Inferior parietal cortex (tissue), 1 donor: ENCODE results near the gene NOS1.
A peak's percentile ranks its signal among the peaks of the same experiment; 100 is the strongest.
"Not testable (repeated sequence)": the region's sequence is repeated elsewhere in the genome, so short reads cannot be mapped to it uniquely, and the experiment has no call there.

Experiments
- DNase-seq: peaks from one replicate; pipeline ENCODE4 v3.0.0-alpha.2; 2016; ENCODE audit errors: extremely low spot score

Gene NOS1

GRCh38 chr12:117262749-117263148 is 98.7 kb downstream of the NOS1 start:
- no peak for DNase-seq

GRCh38 chr12:117261247-117261646 is 100.2 kb downstream of the NOS1 start:
- no peak for DNase-seq

GRCh38 chr12:117255386-117255785 is 106.0 kb downstream of the NOS1 start:
- no peak for DNase-seq

- DNase-seq, result no peak
Measured at GRCh38 chr12:117243488-117243887, 117.9 kb downstream of the NOS1 start.

GRCh38 chr12:117241697-117242096 is 119.7 kb downstream of the NOS1 start:
- DNase-seq, result no peak

- no peak for DNase-seq
Measured at GRCh38 chr12:117240081-117240755, 121.2 kb downstream of the NOS1 start.

GRCh38 chr12:117236456-117237001 is 124.9 kb downstream of the NOS1 start:
- DNase-seq, result peak; percentile 84

- DNase-seq, result no peak
Measured at GRCh38 chr12:117235261-117235660, 126.2 kb downstream of the NOS1 start.

- DNase-seq, result no peak
Measured at GRCh38 chr12:117234441-117234840, 127.0 kb downstream of the NOS1 start.

- DNase-seq, result no peak
Measured at GRCh38 chr12:117231750-117232149, 129.7 kb downstream of the NOS1 start.

GRCh38 chr12:117228239-117228638 is 133.2 kb downstream of the NOS1 start:
- no peak for DNase-seq

- DNase-seq, result no peak
Measured at GRCh38 chr12:117227000-117227653, 134.3 kb downstream of the NOS1 start.

- no peak for DNase-seq
Measured at GRCh38 chr12:117226505-117226904, 134.9 kb downstream of the NOS1 start.

- no peak for DNase-seq
Measured at GRCh38 chr12:117225179-117225578, 136.2 kb downstream of the NOS1 start.

GRCh38 chr12:117220947-117221346 is 140.5 kb downstream of the NOS1 start:
- not testable (repeated sequence) for DNase-seq

- DNase-seq, result no peak
Measured at GRCh38 chr12:117218149-117218548, 143.3 kb downstream of the NOS1 start.

- DNase-seq, result no peak
Measured at GRCh38 chr12:117216686-117217085, 144.7 kb downstream of the NOS1 start.

- no peak for DNase-seq
Measured at GRCh38 chr12:117214797-117215196, 146.6 kb downstream of the NOS1 start.

GRCh38 chr12:117213295-117213808 is 148.1 kb downstream of the NOS1 start:
- no peak for DNase-seq

- peak; percentile 91 for DNase-seq
Measured at GRCh38 chr12:117212563-117213190, 148.7 kb downstream of the NOS1 start.

- no peak for DNase-seq
Measured at GRCh38 chr12:117210266-117210918, 151.0 kb downstream of the NOS1 start.

- DNase-seq, result no peak
Measured at GRCh38 chr12:117209626-117210025, 151.8 kb downstream of the NOS1 start.
